Mesendoderm (in vitro differentiated cells): ENCODE measurements around the gene TCTA.

Source experiments
- DNase-seq: peaks from one replicate; pipeline ENCODE4 v3.0.0; 2013
- H2AK5ac ChIP-seq: 2 replicates; pipeline ENCODE4 v1.6.1; 2013; ENCODE audit warnings: low read length, inconsistent platforms
- H2BK120ac ChIP-seq: 2 replicates; pipeline ENCODE4 v1.6.1; 2013; ENCODE audit warnings: low read depth, mild to moderate bottlenecking, low read length, moderate library complexity, mixed read lengths
- H2BK15ac ChIP-seq: replicated peaks from 2 replicates; pipeline ENCODE4 v1.6.1; 2013; ENCODE audit warnings: low read depth, mild to moderate bottlenecking, moderate library complexity
- H2BK5ac ChIP-seq: 2 replicates; pipeline ENCODE4 v1.6.1; 2013; ENCODE audit warnings: low read length, inconsistent platforms
- H3K18ac ChIP-seq: 2 replicates; pipeline ENCODE4 v1.6.1; 2013; ENCODE audit warnings: mild to moderate bottlenecking, low read length, mixed read lengths
- H3K23ac ChIP-seq: one replicate; pipeline ENCODE4 v1.6.1; 2013; ENCODE audit warnings: low read length
- H3K27ac ChIP-seq: 2 replicates; pipeline ENCODE4 v1.5.1; 2013; ENCODE audit warnings: low read depth, mild to moderate bottlenecking, inconsistent platforms, low read length, moderate library complexity
- H3K27me3 ChIP-seq: 2 replicates; pipeline ENCODE4 v1.6.1; 2013; ENCODE audit warnings: low read length, control low read depth, mild to moderate bottlenecking, inconsistent platforms; ENCODE audit not compliant: insufficient read depth, poor library complexity
- H3K36me3 ChIP-seq: 2 replicates; pipeline ENCODE4 v1.6.1; 2013; ENCODE audit warnings: low read length, inconsistent platforms; ENCODE audit not compliant: control insufficient read depth, insufficient read depth
- H3K4ac ChIP-seq: one replicate; pipeline ENCODE4 v1.6.1; 2013; ENCODE audit warnings: low read depth, mild to moderate bottlenecking, low read length, moderate library complexity
- H3K4me1 ChIP-seq: 2 replicates; pipeline ENCODE4 v1.6.1; 2013; ENCODE audit warnings: low read depth, low read length, inconsistent platforms; ENCODE audit not compliant: control insufficient read depth
- H3K4me2 ChIP-seq: 2 replicates; pipeline ENCODE4 v1.6.1; 2013; ENCODE audit warnings: low read length
- H3K4me3 ChIP-seq: 2 replicates; pipeline ENCODE4 v1.5.1; 2013; ENCODE audit warnings: mild to moderate bottlenecking, low read length
- H3K56ac ChIP-seq: one replicate; pipeline ENCODE4 v1.6.1; 2013; ENCODE audit warnings: low read length
- H3K79me1 ChIP-seq: 2 replicates; pipeline ENCODE4 v1.6.1; 2013; ENCODE audit warnings: low read length, inconsistent platforms
- H3K79me2 ChIP-seq: 2 replicates; pipeline ENCODE4 v1.6.1; 2013; ENCODE audit warnings: mild to moderate bottlenecking, low read length; ENCODE audit not compliant: control insufficient read depth, insufficient read depth
- H3K9ac ChIP-seq: 2 replicates; pipeline ENCODE4 v1.6.1; 2013; ENCODE audit warnings: low read length, inconsistent platforms
- H4K5ac ChIP-seq: one replicate; pipeline ENCODE4 v1.6.1; 2013; ENCODE audit warnings: low read length
- H4K8ac ChIP-seq: one replicate; pipeline ENCODE4 v1.6.1; 2013; ENCODE audit warnings: low read depth, mild to moderate bottlenecking, control low read depth, low read length, moderate library complexity
- WGBS: extraction: QIAGEN DNeasy Blood & Tissue Kit; methylation state at CpG from one replicate; pipeline ENCODE4 v1.1.7; 2013; ENCODE audit warnings: low lambda C conversion rate, missing lambda C conversion rate; ENCODE audit not compliant: insufficient coverage; ENCODE audit errors: extremely low coverage; 5-methylcytosine and 5-hydroxymethylcytosine counted together

Gene TCTA

DNA sequence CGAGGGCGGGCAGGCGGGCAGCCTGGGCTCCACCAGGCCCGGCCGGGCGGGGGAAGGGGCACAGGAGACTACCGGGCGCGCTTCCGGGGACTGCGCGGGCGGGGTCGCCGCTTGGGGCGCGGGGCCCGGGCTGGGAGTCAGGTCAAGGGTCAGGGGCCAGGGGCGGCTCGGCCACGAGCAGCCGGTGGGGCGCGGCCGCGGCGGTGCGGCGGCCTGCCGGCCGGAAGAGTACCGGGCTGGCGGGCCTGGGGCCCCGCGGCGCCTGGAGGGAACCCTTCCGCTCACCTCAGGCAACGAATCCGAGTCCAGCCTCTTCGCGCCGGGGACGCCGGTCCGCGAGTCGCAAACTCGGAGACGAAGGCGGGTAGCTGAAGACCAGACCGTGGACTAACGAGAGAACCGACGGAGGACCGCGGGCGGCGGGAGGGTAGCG is 672 bp upstream of the TCTA start:
- peak overlapping the region; percentile 98 for H3K4ac ChIP-seq
- DNase-seq = no peak
- no CpG with 5 or more reads among the region's 59 CpGs for WGBS

DNA sequence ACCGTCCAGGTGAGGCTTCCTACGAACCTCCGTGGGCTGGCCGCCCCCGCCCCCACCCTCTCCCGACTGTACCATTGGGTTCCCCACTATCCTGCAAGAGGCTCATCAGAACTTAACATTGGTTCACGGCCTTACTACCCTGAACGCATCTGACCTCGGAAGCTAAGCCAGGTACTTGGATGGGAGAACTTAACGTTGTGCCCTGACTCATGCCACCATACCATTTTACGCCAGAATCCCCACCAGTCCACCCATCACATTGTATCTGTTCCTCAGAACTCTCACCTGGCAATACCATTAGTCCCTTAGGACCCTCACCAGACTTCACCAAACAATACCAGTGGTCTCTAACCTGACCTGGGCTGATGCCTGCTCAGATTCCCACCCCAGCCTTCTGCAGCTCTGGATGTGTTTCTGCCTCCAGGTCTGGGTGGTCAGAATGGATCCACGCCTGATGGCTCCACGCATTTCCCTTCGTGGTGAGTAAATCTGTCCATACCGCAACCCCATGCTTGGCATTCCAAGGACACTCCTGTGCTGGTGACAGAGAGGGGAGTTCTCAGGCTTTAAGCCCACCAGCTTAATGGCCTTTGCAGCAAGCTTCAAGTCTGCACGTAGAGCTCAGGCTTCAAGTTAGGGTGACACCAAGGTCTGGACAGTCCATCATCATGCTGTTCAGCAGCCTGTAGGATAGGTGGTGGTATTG is 562 bp downstream of the TCTA start:
- Histone ChIP-seq H2BK5ac (peak overlapping the region; percentile 66), H3K23ac (no peak overlapping the region), H3K4me1 (peaks cover 11% of the 10 kb centered on the region), H3K27ac (peak overlapping the region; percentile 15), H4K5ac (peak overlapping the region; percentile 62), H3K4me3 (peak overlapping the region; percentile 75), H4K8ac (no peak overlapping the region), H3K56ac (peak overlapping the region; percentile 98), H2AK5ac (peak overlapping the region; percentile 99), H3K18ac (peak overlapping the region; percentile 31), H2BK15ac (no peak overlapping the region), H3K4ac (peak overlapping the region; percentile 66), H2BK120ac (no peak overlapping the region), H3K9ac (peak overlapping the region; percentile 96), H3K4me2 (peak overlapping the region; percentile 85), H3K27me3 (no peaks in the 10 kb centered on the region), H3K79me2 (peaks cover 42% of the 10 kb centered on the region), H3K79me1 (peaks cover 8% of the 10 kb centered on the region), H3K36me3 (peaks cover 2% of the 10 kb centered on the region)
- DNase-seq = peak; percentile 40
- no CpG with 5 or more reads among the region's 16 CpGs for WGBS

More for the DNA sequence above, 672 bp upstream of the TCTA start:
- Histone ChIP-seq H3K9ac (peak overlapping the region; percentile 96), H4K8ac (peak overlapping the region; percentile 57), H3K18ac (peak overlapping the region; percentile 99), H4K5ac (no peak overlapping the region), H3K4me2 (no peak overlapping the region), H3K27ac (peak overlapping the region; percentile 97), H2BK120ac (peak overlapping the region; percentile 34), H3K56ac (peak overlapping the region; percentile 98), H3K36me3 (no peaks in the 10 kb centered on the region), H3K79me1 (peaks cover 8% of the 10 kb centered on the region), H2AK5ac (no peak overlapping the region), H3K27me3 (no peaks in the 10 kb centered on the region), H3K4me1 (peaks cover 6% of the 10 kb centered on the region), H3K23ac (peak overlapping the region; percentile 94), H3K4me3 (peak overlapping the region; percentile 96), H2BK5ac (peak overlapping the region; percentile 75), H2BK15ac (no peak overlapping the region), H3K79me2 (peaks cover 54% of the 10 kb centered on the region)

DNA sequence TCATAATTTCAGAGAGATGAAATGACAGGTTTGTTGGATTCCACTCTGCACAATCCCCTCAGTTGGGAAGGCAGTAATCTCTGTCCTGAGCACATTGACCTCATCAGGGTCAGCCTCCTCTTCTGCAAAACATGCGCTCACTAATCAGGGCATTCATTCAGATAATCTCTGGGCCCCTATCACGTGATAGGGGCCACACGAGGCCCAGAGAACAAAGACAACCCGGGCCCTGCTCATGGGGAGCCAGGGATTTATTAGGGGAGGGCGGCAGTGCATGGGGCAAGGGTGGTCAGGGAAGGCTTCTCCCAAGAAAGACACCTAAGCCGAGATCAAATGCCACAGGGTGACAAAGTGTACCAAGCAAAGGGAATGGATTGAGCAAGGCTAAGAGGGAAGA is 1.1 kb downstream of the TCTA start:
- H4K8ac ChIP-seq = no peak overlapping the region
- H3K9ac ChIP-seq = peak overlapping the region; percentile 96
- H3K79me1 ChIP-seq = peaks cover 8% of the 10 kb centered on the region
- peak overlapping the region; percentile 0 for H3K4me2 ChIP-seq
- WGBS = no CpG with 5 or more reads among the region's 6 CpGs
- no peak overlapping the region for H3K27ac ChIP-seq
- H3K4me1 ChIP-seq = peaks cover 11% of the 10 kb centered on the region
- peaks cover 39% of the 10 kb centered on the region for H3K79me2 ChIP-seq
- peak overlapping the region; percentile 98 for H3K56ac ChIP-seq
- peaks cover 2% of the 10 kb centered on the region for H3K36me3 ChIP-seq
- H3K18ac ChIP-seq = no peak overlapping the region
- no peak overlapping the region for H3K23ac ChIP-seq
- no peaks in the 10 kb centered on the region for H3K27me3 ChIP-seq
- no peak overlapping the region for H3K4me3 ChIP-seq
- no peak for DNase-seq
- H2BK5ac ChIP-seq = no peak overlapping the region
- H3K4ac ChIP-seq = no peak overlapping the region
- H2BK120ac ChIP-seq = no peak overlapping the region
- peak overlapping the region; percentile 39 for H2AK5ac ChIP-seq
- H2BK15ac ChIP-seq = no peak overlapping the region
- H4K5ac ChIP-seq = no peak overlapping the region

DNA sequence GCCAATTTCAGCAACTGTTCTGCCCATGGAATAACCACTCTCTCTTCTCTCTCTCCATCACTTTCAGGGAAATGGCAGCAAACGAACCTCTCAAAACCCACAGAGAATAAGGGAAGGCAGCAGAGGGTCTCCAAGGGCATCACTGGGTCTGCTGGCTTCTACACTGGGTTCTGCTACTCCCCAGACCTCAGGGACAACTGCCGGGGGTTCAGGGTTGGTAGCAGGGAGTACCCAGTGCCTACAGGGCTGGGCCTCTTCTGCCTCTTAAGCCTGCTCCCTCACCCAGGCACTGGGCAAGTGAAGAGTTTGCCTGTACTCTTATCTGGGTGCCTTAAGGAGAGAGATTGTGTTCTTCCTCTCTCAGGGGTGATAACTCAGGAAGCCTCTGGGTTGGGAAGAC is 2.5 kb downstream of the TCTA start:
- Histone ChIP-seq H3K56ac (no peak overlapping the region), H4K5ac (no peak overlapping the region), H3K23ac (no peak overlapping the region), H2BK5ac (no peak overlapping the region), H3K4ac (no peak overlapping the region), H3K9ac (no peak overlapping the region), H3K4me3 (no peak overlapping the region), H3K4me2 (no peak overlapping the region), H3K79me2 (peaks cover 25% of the 10 kb centered on the region), H2BK120ac (no peak overlapping the region), H3K18ac (no peak overlapping the region), H3K27me3 (no peaks in the 10 kb centered on the region), H3K27ac (no peak overlapping the region), H4K8ac (no peak overlapping the region), H3K36me3 (peaks cover 2% of the 10 kb centered on the region), H2AK5ac (no peak overlapping the region), H2BK15ac (no peak overlapping the region), H3K4me1 (peaks cover 11% of the 10 kb centered on the region), H3K79me1 (peaks cover 8% of the 10 kb centered on the region)
- no CpG with 5 or more reads among the region's 2 CpGs for WGBS
- no peak for DNase-seq

DNA sequence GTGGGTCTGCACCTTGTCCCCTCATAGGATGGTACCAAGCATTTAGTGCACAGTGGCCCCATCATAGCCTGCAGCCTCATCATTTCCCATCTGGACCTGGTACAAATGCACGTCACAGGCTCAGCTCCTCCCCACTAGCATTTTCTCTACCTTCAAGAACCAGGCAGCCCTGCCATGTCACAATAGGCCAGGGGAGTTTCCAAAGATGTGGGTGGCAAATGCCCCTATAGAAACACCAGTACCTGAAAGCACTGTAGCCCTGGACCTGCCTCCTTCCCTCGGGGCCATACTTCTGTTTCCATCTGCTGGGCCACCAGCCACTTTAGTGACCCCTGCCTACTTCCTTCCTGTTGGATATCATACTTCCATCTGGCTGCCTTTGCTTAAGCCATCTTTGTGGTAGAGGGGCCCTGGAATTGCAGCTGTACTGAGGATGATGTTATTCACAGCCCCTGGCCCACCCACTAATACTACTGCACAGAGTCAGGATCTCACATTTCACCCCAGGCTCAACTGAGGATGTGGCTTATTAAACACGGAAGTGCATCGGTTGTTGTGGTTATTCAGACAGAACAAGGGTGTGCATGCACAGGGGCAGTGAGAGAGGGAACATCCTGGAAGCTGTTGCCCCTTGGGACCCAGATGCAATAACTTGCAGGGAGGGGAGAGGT is 3.8 kb downstream of the TCTA start:
- Histone ChIP-seq H2BK5ac (no peak overlapping the region), H2BK15ac (no peak overlapping the region), H3K4me2 (no peak overlapping the region), H3K4me1 (peaks cover 11% of the 10 kb centered on the region), H2BK120ac (no peak overlapping the region), H3K56ac (no peak overlapping the region), H3K27me3 (no peaks in the 10 kb centered on the region), H3K36me3 (peaks cover 2% of the 10 kb centered on the region), H3K27ac (no peak overlapping the region), H4K5ac (no peak overlapping the region), H2AK5ac (no peak overlapping the region), H3K4me3 (no peak overlapping the region), H3K79me1 (peaks cover 8% of the 10 kb centered on the region), H3K79me2 (peaks cover 11% of the 10 kb centered on the region), H3K23ac (no peak overlapping the region), H3K9ac (no peak overlapping the region), H4K8ac (no peak overlapping the region), H3K4ac (no peak overlapping the region), H3K18ac (no peak overlapping the region)
- no peak for DNase-seq
- WGBS = no CpG with 5 or more reads among the region's 4 CpGs
